B cell (primary cell): Measurements from ENCODE around the gene FZD2.

Source experiments
- EZH2 ChIP-seq: IDR thresholded peaks from 2 replicates; pipeline ENCODE4 v1.6.1; 2012; ENCODE audit warnings: borderline replicate concordance, low read depth, mild to moderate bottlenecking, moderate library complexity, low read length; ENCODE audit not compliant: insufficient read depth, poor library complexity, severe bottlenecking
- TF ChIP-seq, protein P1 (sequence below): fragments of 200-600 bp; IDR thresholded peaks from one replicate; pipeline ENCODE4 v1.8.0; 2022; ENCODE audit warnings: antibody characterized with exemption, mild to moderate bottlenecking

DNA sequence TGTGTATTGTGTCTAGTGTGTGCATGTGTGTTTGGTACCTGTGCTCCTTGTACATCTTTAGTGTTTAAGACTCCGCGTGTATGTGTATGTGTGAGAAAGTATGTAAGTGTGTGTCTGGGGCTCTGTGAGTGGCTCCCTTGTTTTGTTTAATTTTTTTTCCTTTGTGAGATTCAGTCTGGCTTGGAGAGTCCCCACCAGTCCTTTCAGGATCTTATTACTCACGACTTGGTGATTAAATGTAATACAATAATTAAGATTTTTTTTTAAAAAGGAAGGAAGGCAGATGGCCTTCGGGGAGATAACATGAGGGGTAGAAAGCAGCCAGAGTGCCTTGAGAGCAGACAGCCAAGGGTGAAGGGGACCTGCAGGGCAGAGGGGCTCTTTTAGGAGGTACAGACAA lies 33.9 kb downstream of the FZD2 start:
- TF ChIP-seq, protein P1, sequence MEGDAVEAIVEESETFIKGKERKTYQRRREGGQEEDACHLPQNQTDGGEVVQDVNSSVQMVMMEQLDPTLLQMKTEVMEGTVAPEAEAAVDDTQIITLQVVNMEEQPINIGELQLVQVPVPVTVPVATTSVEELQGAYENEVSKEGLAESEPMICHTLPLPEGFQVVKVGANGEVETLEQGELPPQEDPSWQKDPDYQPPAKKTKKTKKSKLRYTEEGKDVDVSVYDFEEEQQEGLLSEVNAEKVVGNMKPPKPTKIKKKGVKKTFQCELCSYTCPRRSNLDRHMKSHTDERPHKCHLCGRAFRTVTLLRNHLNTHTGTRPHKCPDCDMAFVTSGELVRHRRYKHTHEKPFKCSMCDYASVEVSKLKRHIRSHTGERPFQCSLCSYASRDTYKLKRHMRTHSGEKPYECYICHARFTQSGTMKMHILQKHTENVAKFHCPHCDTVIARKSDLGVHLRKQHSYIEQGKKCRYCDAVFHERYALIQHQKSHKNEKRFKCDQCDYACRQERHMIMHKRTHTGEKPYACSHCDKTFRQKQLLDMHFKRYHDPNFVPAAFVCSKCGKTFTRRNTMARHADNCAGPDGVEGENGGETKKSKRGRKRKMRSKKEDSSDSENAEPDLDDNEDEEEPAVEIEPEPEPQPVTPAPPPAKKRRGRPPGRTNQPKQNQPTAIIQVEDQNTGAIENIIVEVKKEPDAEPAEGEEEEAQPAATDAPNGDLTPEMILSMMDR, result no peak
- TF ChIP-seq EZH2, result no peak
